Glomerular visceral epithelial cell (primary cell): ENCODE results near the gene KDM1A.

ENCODE experiments used
- DNase-seq: peaks from one replicate; pipeline ENCODE4 v3.0.0-alpha.2; 2016; ENCODE audit errors: extremely low spot score

The KDM1A gene

GRCh38 chr1:23069675-23070074, 50.4 kb downstream of the KDM1A start:
- no peak for DNase-seq

- no peak for DNase-seq
These were observed 54.7 kb downstream of the KDM1A start for GRCh38 chr1:23074012-23074411.

GRCh38 chr1:23079025-23079424, 59.8 kb downstream of the KDM1A start:
- no peak for DNase-seq

- no peak for DNase-seq
These were observed 61.6 kb downstream of the KDM1A start for GRCh38 chr1:23080885-23081284.

GRCh38 chr1:23081376-23081775, 62.1 kb downstream of the KDM1A start:
- no peak for DNase-seq

- DNase-seq = no peak
These were observed 64.6 kb downstream of the KDM1A start for GRCh38 chr1:23083714-23084480.

- no peak for DNase-seq
These were observed 65.6 kb downstream of the KDM1A start for GRCh38 chr1:23084880-23085279.

- no peak for DNase-seq
These were observed 66.4 kb downstream of the KDM1A start for GRCh38 chr1:23085696-23086095.

- DNase-seq = no peak
These were observed 68.8 kb downstream of the KDM1A start for GRCh38 chr1:23088027-23088426.

GRCh38 chr1:23090056-23090455, 70.8 kb downstream of the KDM1A start:
- DNase-seq = no peak

- DNase-seq = no peak
These were observed 72.3 kb downstream of the KDM1A start for GRCh38 chr1:23091545-23091944.

GRCh38 chr1:23092447-23092846, 73.2 kb downstream of the KDM1A start:
- DNase-seq = no peak

GRCh38 chr1:23097316-23097715, 78.0 kb downstream of the KDM1A start:
- no peak for DNase-seq

GRCh38 chr1:23098463-23099170, 79.3 kb downstream of the KDM1A start:
- peak; percentile 78 for DNase-seq

- DNase-seq = no peak
These were observed 79.9 kb downstream of the KDM1A start for GRCh38 chr1:23099171-23099536.

- DNase-seq = peak; percentile 97
These were observed 80.9 kb downstream of the KDM1A start for GRCh38 chr1:23100074-23100748.

GRCh38 chr1:23101101-23101827, 82.0 kb downstream of the KDM1A start:
- DNase-seq = no peak

GRCh38 chr1:23101887-23102286, 82.6 kb downstream of the KDM1A start:
- no peak for DNase-seq

GRCh38 chr1:23102289-23102688, 83.0 kb downstream of the KDM1A start:
- DNase-seq = peak; percentile 37

GRCh38 chr1:23103001-23103889, 84.0 kb downstream of the KDM1A start:
- no peak for DNase-seq

GRCh38 chr1:23108918-23109533, 89.8 kb downstream of the KDM1A start:
- DNase-seq = no peak
